Choroid plexus epithelial cell (primary cell): ENCODE measurements around the gene BRINP2.

ENCODE experiments used
- DNase-seq: peaks from one replicate; pipeline ENCODE4 v3.0.0-alpha.2; 2010; ENCODE audit warnings: low read depth
- H3K4me3 ChIP-seq: 2 replicates; pipeline ENCODE4 v1.5.1; 2011; ENCODE audit warnings: low read depth, mild to moderate bottlenecking, control low read depth, low read length, moderate library complexity
- TF ChIP-seq, protein P1 (sequence below): conservative IDR thresholded peaks from 2 replicates; pipeline ENCODE4 v1.5.1; 2011; ENCODE audit warnings: low read depth, mild to moderate bottlenecking, control low read depth, inconsistent platforms, low read length, moderate library complexity

The BRINP2 gene

DNA sequence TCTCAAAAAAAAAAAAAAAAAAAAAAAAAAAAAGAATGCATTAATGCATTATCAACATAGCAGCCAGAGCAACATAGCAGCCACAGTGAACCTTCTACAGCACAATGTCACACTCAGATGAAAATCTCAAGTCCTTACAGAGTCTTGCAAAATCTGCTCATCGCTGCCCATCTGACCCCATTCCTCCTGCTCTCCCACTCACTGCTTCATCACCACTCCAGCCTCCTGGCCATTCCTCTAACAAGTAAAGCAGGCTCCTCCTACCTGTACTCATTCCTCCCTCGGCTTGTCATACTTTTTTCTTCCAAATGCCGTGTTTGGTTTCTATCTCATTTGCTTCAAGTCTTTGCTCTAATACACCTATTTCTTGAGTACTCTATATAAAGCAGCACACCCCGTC lies 29.5 kb downstream of the BRINP2 start:
- no peak overlapping the region for H3K4me3 ChIP-seq
- DNase-seq, result no peak
- TF ChIP-seq, protein P1, sequence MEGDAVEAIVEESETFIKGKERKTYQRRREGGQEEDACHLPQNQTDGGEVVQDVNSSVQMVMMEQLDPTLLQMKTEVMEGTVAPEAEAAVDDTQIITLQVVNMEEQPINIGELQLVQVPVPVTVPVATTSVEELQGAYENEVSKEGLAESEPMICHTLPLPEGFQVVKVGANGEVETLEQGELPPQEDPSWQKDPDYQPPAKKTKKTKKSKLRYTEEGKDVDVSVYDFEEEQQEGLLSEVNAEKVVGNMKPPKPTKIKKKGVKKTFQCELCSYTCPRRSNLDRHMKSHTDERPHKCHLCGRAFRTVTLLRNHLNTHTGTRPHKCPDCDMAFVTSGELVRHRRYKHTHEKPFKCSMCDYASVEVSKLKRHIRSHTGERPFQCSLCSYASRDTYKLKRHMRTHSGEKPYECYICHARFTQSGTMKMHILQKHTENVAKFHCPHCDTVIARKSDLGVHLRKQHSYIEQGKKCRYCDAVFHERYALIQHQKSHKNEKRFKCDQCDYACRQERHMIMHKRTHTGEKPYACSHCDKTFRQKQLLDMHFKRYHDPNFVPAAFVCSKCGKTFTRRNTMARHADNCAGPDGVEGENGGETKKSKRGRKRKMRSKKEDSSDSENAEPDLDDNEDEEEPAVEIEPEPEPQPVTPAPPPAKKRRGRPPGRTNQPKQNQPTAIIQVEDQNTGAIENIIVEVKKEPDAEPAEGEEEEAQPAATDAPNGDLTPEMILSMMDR, result no peak

DNA sequence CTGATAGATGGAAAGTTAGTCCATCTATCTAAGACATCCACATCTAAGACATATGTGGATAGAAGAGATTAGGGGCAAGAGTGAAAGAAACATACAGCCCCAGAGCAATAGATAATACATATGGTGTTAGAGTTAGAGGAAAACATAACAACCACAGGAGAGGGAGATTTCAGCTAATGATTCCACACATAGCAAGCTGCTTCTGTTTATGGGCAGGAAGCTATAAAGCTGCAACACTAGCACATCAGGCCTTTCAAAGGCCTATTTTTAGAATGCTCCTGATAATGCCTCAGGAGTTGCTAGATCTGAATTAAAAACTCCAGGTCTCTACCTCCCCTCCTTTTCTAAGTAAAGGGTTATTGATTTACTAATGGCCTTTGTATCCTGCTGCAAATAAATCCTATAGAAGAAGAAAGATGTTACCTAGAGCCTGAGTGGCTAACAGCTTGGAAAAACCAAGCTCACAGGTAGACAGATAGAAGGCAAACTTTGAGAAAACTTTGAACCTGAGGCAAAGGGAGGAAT lies 36.1 kb downstream of the BRINP2 start:
- DNase-seq, result no peak
- no peak overlapping the region for H3K4me3 ChIP-seq
- TF ChIP-seq, protein P1, result no peak

DNA sequence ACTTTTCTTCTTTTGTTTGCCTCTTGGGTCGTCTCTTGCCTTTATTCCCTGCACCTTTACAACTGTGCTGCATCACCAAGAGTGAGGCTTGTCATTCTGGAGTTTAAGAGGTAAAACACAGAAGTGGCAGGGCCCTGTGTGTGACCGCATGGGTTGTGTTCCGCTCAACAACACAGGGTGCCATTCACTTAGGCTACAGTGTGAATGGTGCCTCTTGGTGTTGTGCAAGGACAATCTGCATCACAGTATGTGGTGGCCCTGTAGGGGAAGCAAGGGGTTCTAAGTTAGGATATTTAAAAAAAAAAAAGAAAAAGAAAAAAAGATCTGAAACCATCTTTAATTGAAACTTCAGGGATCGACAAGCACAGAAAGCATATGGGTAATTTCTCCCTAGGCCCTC lies 38.2 kb downstream of the BRINP2 start:
- TF ChIP-seq, protein P1, result no peak
- no peak overlapping the region for H3K4me3 ChIP-seq
- DNase-seq, result no peak

DNA sequence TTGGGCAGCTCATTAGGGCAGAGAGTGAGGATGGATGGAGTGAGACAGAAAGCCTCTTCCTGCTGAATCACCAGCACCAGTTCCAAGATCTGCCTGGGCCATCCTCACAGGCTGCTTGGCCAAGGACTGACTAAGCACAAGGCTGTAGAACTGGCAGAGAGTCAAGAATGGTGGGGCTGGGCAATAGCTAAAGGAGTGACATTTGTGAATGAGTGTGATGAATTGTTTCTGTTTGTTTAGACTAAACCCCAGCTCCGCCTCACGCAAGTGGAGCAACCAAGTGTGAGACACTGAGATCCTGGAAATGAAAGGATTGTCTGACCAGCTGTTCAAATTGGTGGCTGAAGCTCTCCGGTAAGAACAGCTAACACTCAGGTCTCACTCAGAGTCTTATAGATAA lies 38.6 kb downstream of the BRINP2 start:
- DNase-seq, result peak; percentile 92
- TF ChIP-seq, protein P1, result no peak

DNA sequence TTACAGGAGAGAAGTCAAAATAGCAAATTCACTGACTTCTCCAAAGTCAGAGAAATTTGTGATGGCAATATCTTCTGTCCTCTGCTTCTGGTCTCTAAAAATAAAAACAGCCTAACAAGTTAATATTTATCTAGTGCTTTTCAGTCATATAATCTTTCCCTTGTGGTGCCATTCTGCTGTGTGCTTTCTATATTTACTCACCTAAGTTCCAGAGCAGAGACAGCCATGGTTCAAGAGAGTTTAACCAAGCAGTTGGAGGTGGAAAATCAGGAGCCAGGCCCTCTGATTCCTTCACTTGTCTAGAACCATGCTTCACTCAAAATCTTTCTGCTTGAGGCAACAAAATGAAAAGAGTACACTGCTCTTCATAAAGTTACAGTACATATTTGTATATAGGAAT lies 39.3 kb downstream of the BRINP2 start:
- TF ChIP-seq, protein P1, result no peak
- no peak overlapping the region for H3K4me3 ChIP-seq
- DNase-seq, result no peak

More for the DNA sequence above, 38.6 kb downstream of the BRINP2 start:
- no peak overlapping the region for H3K4me3 ChIP-seq

DNA sequence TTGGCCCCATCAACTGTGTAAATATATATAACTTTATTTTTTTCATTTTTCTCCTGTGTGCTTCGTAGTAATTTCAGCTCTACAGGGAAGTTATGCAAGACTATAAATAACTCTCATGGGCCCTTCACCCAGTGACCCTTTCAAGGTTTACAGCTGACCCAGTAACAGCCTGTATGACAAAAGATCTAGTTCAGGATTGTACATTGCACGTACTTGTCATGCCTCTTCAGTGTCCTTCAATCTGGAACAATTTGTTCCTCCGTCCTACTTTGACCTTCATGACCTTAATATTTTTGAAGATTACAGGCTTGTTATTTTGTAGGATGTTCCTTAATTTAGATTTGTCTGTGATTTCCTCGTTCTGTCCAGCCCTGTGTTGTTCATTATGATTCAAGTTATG lies 40.5 kb downstream of the BRINP2 start:
- no peak for DNase-seq
- TF ChIP-seq, protein P1, result no peak
- H3K4me3 ChIP-seq, result no peak overlapping the region

DNA sequence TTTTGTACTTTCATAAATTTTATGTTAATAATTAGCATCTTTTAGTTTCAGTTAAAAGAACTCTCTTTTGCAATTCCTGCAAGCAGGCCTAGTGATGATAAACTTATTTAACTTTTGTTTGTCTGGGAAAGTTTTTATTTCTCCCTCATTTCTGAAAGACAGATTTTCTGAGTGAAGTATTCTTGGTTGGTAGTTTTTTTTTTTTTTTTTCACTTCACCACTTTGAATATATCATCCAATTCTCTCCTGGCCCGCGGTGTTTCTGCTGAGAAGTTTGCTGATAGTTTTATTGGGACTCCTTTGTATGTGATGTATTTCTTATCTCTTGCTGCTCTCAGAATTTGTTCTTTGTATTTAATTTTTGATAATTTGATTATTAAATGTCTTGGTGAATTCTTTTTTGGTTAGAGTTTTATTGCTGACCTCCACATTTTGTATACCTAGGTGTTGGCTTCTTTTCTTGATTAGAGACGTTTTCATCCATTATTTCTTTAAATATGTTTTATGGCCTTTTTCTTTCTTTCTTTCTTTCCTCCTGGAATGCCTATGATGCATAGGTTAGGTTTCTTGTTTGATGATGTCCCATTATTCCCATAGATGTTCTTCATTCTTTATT lies 45.9 kb downstream of the BRINP2 start:
- TF ChIP-seq, protein P1, result no peak
- no peak for DNase-seq
- no peak overlapping the region for H3K4me3 ChIP-seq
